Gastroesophageal sphincter (tissue), 4 donors: ENCODE results near the gene MT1B. TPM values are rescaled to one million over a fixed set of nuclear protein-coding genes. Genes with fewer than 3 reads are reported as not detected.
A peak's percentile ranks its signal among the peaks of the same experiment; 100 is the strongest.

Experiments
- ATAC-seq: fragments of 150-250 bp; one replicate; pipeline ENCODE4 v1.9.1; 2016; ENCODE audit warnings: mild to moderate bottlenecking, moderate library complexity
- H3K27ac ChIP-seq, 4 donors: fragments of 200-600 bp; sonication (generic) in 3 of 4; 1 replicate in 3 of 4; 2 replicates in 1 of 4; pipeline ENCODE4 v1.5.1; 2016 to 2019
- H3K27me3 ChIP-seq: fragments of 200-600 bp; sonication (generic); one replicate; pipeline ENCODE4 v1.5.1; 2019
- H3K36me3 ChIP-seq, 2 donors: fragments of 200-600 bp; sonication (generic); one replicate each; pipeline ENCODE4 v1.5.1; 2019; ENCODE audit warnings: control low read depth in 1 of 2
- H3K4me1 ChIP-seq, 3 donors: fragments of 200-600 bp; sonication (generic); 1 replicate in 2 of 3; 2 replicates in 1 of 3; pipeline ENCODE4 v1.5.1; 2016 to 2019; ENCODE audit warnings: control low read depth in 2 of 3
- H3K4me3 ChIP-seq, 2 donors: fragments of 200-600 bp; sonication (generic); one replicate each; pipeline ENCODE4 v1.5.1; 2019; ENCODE audit warnings: mild to moderate bottlenecking in 1 of 2, moderate library complexity in 1 of 2
- H3K9me3 ChIP-seq, 3 donors: fragments of 200-600 bp; sonication (generic); one replicate each; pipeline ENCODE4 v1.5.1; 2017 to 2019; ENCODE audit warnings: control low read depth in 2 of 3
- EP300 ChIP-seq: sonication (generic); formaldehyde crosslinking; IDR thresholded peaks from one replicate; pipeline ENCODE4 v1.6.1; 2017; ENCODE audit warnings: antibody characterized with exemption, mild to moderate bottlenecking
- POLR2A ChIP-seq, 2 donors: fragments of 450-650 bp; IDR thresholded peaks; one replicate each; pipeline ENCODE4 v1.6.1; 2017; ENCODE audit warnings: antibody characterized with exemption in 2 of 2, mild to moderate bottlenecking in 2 of 2, moderate library complexity in 1 of 2
- POLR2AphosphoS5 ChIP-seq: sonication (generic); formaldehyde crosslinking; IDR thresholded peaks from one replicate; pipeline ENCODE4 v1.6.1; 2017; ENCODE audit warnings: antibody characterized with exemption
- WGBS, 2 donors: methylation state at CpG; one replicate each; pipeline ENCODE4 v1.1.5; 2018; ENCODE audit warnings: low coverage in 1 of 2; 5-methylcytosine and 5-hydroxymethylcytosine counted together
- total RNA-seq, 4 donors: library from RNA; depleted of rRNA; stranded (reverse); fragments of >200 nt; gene quantifications; one replicate each; pipeline ENCODE4 v1.1.0, GENCODE V29; 2016
- TF ChIP-seq, protein P1 (sequence below), 4 experiments: fragments of 200-600 bp in 2 of 4; fragments of 450-650 bp in 2 of 4; sonication (generic) in 1 of 4; IDR thresholded peaks; one replicate each; pipeline ENCODE4 v1.5.1; 2017 to 2019; ENCODE audit warnings: antibody characterized with exemption in 4 of 4, mild to moderate bottlenecking in 2 of 4, moderate library complexity in 2 of 4

Gene MT1B
- total RNA-seq, 4 donors from 2014 or later = not detected

DNA sequence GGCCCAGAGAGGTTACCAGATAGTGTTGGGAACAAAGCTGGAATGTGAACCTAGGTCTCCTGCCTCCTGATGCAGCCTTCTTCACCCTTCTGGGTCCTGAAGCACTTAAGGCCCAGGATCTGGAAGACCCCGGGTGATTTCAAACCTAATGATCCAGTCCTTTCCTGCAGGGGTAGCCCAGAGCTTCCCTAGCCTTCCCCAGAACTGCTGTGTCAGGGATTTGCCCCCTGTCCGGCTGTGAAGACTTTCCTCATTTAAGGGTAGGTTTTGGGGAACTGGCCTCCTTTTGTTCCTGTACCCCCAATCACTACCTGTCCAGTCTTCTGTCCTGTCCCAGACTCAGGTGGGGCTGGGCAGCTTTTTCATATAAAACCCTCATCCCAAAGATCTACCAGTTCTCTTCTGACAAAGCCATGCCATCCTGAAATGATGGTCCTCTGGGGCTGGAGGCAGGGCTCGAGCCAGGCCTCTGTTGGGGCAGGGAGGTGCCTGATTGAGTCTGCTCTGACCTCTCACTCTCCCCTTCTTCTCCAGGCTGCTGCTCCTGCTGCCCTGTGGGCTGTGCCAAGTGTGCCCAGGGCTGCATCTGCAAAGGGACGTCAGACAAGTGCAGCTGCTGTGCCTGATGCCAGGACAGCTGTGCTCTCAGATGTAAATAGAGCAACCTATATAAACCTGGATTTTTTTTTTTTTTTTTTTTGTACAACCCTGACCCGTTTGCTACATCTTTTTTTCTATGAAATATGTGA, 31.9 kb downstream of the MT1B start:
- Histone ChIP-seq H3K27me3 (no peaks in the 10 kb centered on the region), H3K9me3 (no peaks in the 10 kb centered on the region), H3K27ac (peak overlapping the region; percentile 4 to 88 (median 55)), H3K4me1 (peaks cover 0 to 40% (median 14%) of the 10 kb centered on the region in 3 donors), H3K4me3 (peak overlapping the region; percentile 61 to 66), H3K36me3 (no peaks in the 10 kb centered on the region)
- no peak for ATAC-seq
- WGBS, 2 donors = 88 to 100% methylated on average over 1 to 2 of the region's 5 CpGs
- TF ChIP-seq POLR2A (IDR thresholded peaks at IDR 0.05) (no peak), POLR2AphosphoS5 (no peak)

GRCh38 chr16:56684256-56684925, 32.7 kb downstream of the MT1B start:
- H3K4me1 ChIP-seq = peaks cover 0 to 40% (median 14%) of the 10 kb centered on the region in 3 donors
- TF ChIP-seq, protein P1, sequence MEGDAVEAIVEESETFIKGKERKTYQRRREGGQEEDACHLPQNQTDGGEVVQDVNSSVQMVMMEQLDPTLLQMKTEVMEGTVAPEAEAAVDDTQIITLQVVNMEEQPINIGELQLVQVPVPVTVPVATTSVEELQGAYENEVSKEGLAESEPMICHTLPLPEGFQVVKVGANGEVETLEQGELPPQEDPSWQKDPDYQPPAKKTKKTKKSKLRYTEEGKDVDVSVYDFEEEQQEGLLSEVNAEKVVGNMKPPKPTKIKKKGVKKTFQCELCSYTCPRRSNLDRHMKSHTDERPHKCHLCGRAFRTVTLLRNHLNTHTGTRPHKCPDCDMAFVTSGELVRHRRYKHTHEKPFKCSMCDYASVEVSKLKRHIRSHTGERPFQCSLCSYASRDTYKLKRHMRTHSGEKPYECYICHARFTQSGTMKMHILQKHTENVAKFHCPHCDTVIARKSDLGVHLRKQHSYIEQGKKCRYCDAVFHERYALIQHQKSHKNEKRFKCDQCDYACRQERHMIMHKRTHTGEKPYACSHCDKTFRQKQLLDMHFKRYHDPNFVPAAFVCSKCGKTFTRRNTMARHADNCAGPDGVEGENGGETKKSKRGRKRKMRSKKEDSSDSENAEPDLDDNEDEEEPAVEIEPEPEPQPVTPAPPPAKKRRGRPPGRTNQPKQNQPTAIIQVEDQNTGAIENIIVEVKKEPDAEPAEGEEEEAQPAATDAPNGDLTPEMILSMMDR (IDR thresholded peaks at IDR 0.05) = no peak
- no peak for TF ChIP-seq POLR2A (IDR thresholded peaks at IDR 0.05)
- no peak for TF ChIP-seq POLR2AphosphoS5
- TF ChIP-seq EP300 = no peak
- WGBS, 2 donors = 55 to 60% methylated on average over 3 to 4 of the region's 4 CpGs

DNA sequence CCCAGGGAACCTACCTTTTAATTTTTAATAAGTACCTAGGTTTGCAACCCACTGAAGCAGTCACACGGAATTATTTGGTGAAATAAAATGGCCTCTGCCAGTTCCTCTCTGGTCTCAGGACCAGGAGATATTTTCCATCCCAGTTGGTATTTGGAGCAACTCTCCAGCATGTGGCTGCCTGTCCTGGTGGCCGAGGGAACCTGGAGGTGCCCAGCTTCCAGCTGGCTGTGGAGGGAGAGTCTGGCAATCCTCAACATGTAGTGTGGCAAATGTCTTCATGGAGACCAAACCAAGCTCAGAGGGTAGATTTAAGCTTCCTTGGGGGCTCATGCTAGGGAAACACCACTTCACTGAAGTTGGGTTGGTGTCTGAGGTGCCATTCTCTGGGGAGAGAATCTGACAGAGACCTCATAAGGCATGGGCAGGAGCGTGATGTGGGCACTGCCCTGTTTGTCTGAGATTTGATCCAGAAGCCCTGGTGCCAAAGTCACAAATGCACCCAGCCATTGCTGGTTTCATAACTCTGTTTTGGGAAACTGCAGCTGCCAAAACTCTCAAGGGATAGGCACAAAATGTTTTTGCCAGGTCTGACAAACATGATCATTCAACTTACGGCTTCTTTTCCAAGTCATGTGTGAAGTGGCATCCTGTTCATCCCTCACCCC, 33.4 kb downstream of the MT1B start:
- Histone ChIP-seq H3K27ac (peak overlapping the region; percentile 20 to 88 (median 54)), H3K36me3 (no peaks in the 10 kb centered on the region), H3K4me3 (peak overlapping the region in 1 of 2 donors; percentile 66), H3K9me3 (no peaks in the 10 kb centered on the region), H3K4me1 (peaks cover 0 to 40% (median 14%) of the 10 kb centered on the region in 3 donors), H3K27me3 (no peaks in the 10 kb centered on the region)
- TF ChIP-seq EP300 (no peak), POLR2AphosphoS5 (peak; percentile 59)
- WGBS, 2 donors = 58 to 62% methylated on average over 2 to 3 of the region's 4 CpGs
- ATAC-seq = no peak

More at GRCh38 chr16:56684256-56684925, 32.7 kb downstream of the MT1B start:
- ATAC-seq = no peak
- H3K36me3 ChIP-seq = no peaks in the 10 kb centered on the region
- H3K4me3 ChIP-seq = peak overlapping the region; percentile 61 to 66
- peak overlapping the region in 3 of 4 donors; percentile 48 to 88 (median 59) for H3K27ac ChIP-seq
- H3K9me3 ChIP-seq = no peaks in the 10 kb centered on the region
- no peaks in the 10 kb centered on the region for H3K27me3 ChIP-seq

- H3K27me3 ChIP-seq = no peaks in the 10 kb centered on the region
- TF ChIP-seq, protein P1 (IDR thresholded peaks at IDR 0.05) = no peak
- TF ChIP-seq POLR2A (IDR thresholded peaks at IDR 0.05) = no peak
- no peak for TF ChIP-seq POLR2AphosphoS5
- TF ChIP-seq EP300 = no peak
- ATAC-seq = no peak
- H3K4me3 ChIP-seq = no peak overlapping the region
- WGBS, 2 donors = 75 to 81% methylated on average over 3 to 7 of the region's 7 CpGs
- no peak overlapping the region for H3K27ac ChIP-seq
- no peaks in the 10 kb centered on the region for H3K36me3 ChIP-seq
- H3K4me1 ChIP-seq = peaks cover 0 to 32% (median 7%) of the 10 kb centered on the region in 3 donors
- no peaks in the 10 kb centered on the region for H3K9me3 ChIP-seq
These were observed 35.1 kb downstream of the MT1B start for GRCh38 chr16:56686758-56687157.

DNA sequence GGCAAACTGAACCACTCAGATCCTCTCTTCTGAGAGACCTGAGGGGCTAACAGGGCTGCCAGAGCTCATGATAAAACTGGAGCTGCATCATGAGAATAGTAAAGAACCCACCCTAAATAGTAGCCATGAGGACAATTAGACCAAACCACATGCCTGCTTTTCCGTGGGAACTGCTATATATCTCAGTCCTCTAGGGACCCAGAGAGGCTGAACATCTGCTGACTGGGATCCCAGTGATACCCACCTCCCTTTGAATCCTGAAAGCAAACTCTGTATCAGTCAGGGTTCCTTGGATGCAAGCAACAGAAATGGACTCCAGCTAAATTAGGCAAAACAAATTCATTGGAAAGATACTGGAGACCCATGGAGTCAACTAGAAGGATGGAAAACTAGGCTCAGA, 37.1 kb downstream of the MT1B start:
- 40% methylated on average over 1 of the region's 1 CpG for WGBS, 2 donors
- no peak for ATAC-seq
- Histone ChIP-seq H3K9me3 (no peaks in the 10 kb centered on the region), H3K27ac (no peak overlapping the region), H3K27me3 (no peaks in the 10 kb centered on the region), H3K4me1 (peaks cover 0 to 17% (median 6%) of the 10 kb centered on the region in 3 donors), H3K4me3 (no peak overlapping the region), H3K36me3 (no peaks in the 10 kb centered on the region)
- TF ChIP-seq POLR2A (IDR thresholded peaks at IDR 0.05) (no peak), EP300 (no peak), POLR2AphosphoS5 (no peak)

- no peak for ATAC-seq
- no peak for TF ChIP-seq EP300
- TF ChIP-seq, protein P1 (IDR thresholded peaks at IDR 0.05) = no peak
- 79 to 100% methylated on average over 1 to 3 of the region's 3 CpGs for WGBS, 2 donors
These were observed 37.5 kb downstream of the MT1B start for GRCh38 chr16:56689171-56689570.

More at GRCh38 chr16:56689171-56689570, 37.5 kb downstream of the MT1B start:
- Histone ChIP-seq H3K27ac (no peak overlapping the region), H3K36me3 (no peaks in the 10 kb centered on the region), H3K4me3 (no peak overlapping the region), H3K27me3 (no peaks in the 10 kb centered on the region), H3K9me3 (no peaks in the 10 kb centered on the region), H3K4me1 (peaks cover 0 to 13% (median 6%) of the 10 kb centered on the region in 3 donors)
